Psoas muscle (tissue), 8 donors: ENCODE results near the gene FBXW11. TPM values are rescaled to one million over a fixed set of nuclear protein-coding genes. Genes with fewer than 3 reads are reported as not detected.

Experiments
- ATAC-seq, 4 donors: fragments of 200-7000 bp; cut with Tn5 transposase; one replicate each; pipeline ENCODE4 v1.9.1; 2020; ENCODE audit warnings: moderate library complexity in 3 of 4, mild to moderate bottlenecking in 2 of 4
- DNase-seq, 2 donors: peaks; one replicate each; pipeline ENCODE4 v3.0.0-alpha.2; 2020
- H3K27ac ChIP-seq: fragments of 200-600 bp; one replicate; pipeline ENCODE4 v1.8.0; 2022
- H3K27me3 ChIP-seq, 3 donors: fragments of 200-600 bp in 1 of 3; one replicate each; pipeline versions ENCODE4 v1.6.1 to v1.8.0; 2013 to 2022; ENCODE audit warnings: low read length in 2 of 3, mild to moderate bottlenecking in 2 of 3, moderate library complexity in 1 of 3; ENCODE audit not compliant: insufficient read depth in 3 of 3
- H3K36me3 ChIP-seq, 2 donors: fragments of 200-600 bp in 1 of 2; one replicate each; pipeline versions ENCODE4 v1.6.1 to v1.8.0; 2013 to 2022; ENCODE audit warnings: low read depth in 1 of 2, mild to moderate bottlenecking in 1 of 2, moderate library complexity in 1 of 2; ENCODE audit not compliant: insufficient read depth in 1 of 2
- H3K4me1 ChIP-seq: fragments of 200-600 bp; one replicate; pipeline ENCODE4 v1.8.0; 2022
- H3K4me3 ChIP-seq: fragments of 200-600 bp; one replicate; pipeline ENCODE4 v1.8.0; 2022; ENCODE audit warnings: mild to moderate bottlenecking
- H3K9me3 ChIP-seq: fragments of 200-600 bp; one replicate; pipeline ENCODE4 v1.8.0; 2022
- WGBS, 3 donors: extraction: QIAGEN DNeasy Blood & Tissue Kit; methylation state at CpG; one replicate each; pipeline versions ENCODE4 v1.1.6 to v1.1.7; 2013; 5-methylcytosine and 5-hydroxymethylcytosine counted together
- intact Hi-C, 2 donors: fragments of 100-400 bp; cut with DNase I; formaldehyde crosslinking; loops; one replicate each; pipeline versions ENCODE4 v1.11.0 to v1.14.2; 2022
- polyA plus RNA-seq, 3 donors: library from polyadenylated mRNA; stranded (reverse); fragments of 200-250 nt; gene quantifications; one replicate each; pipeline ENCODE4 v1.2.3, GENCODE V29; 2013
- total RNA-seq, 4 donors: library from RNA; stranded (reverse); fragmentation: NEBNext Ultra II Directional in 2 of 4; extraction: Animal tissue kit (Norgen Biotek cat#: 25700) in 2 of 4; gene quantifications; one replicate each; pipeline versions ENCODE4 v1.2.1 to v1.2.4, GENCODE V29; 2021 to 2023
- TF ChIP-seq, protein P1 (sequence below): fragments of 200-600 bp; IDR thresholded peaks from one replicate; pipeline ENCODE4 v1.8.0; 2022; ENCODE audit warnings: antibody characterized with exemption
- donor health status: healthy with polysubstance abuse.
- donor health status: DM: no; HTN: no; CAD: no; lungs with moderate emphysema.
- donor health status: Bipolar disorder and iron deficiency.
- donor health status: healthy.
- donor health status: DM: yes; HTN: yes; CAD: no.
- donor health status: DM: no; HTN: no; CAD: no.
- donor health status: DM: no; HTN: no; CAD: no.
- donor health status: DM: yes; HTN: yes; CAD: no.

The FBXW11 gene
- total and polyA plus RNA-seq, 7 donors: 14.7 to 62.8 (median 50.1) TPM

DNA sequence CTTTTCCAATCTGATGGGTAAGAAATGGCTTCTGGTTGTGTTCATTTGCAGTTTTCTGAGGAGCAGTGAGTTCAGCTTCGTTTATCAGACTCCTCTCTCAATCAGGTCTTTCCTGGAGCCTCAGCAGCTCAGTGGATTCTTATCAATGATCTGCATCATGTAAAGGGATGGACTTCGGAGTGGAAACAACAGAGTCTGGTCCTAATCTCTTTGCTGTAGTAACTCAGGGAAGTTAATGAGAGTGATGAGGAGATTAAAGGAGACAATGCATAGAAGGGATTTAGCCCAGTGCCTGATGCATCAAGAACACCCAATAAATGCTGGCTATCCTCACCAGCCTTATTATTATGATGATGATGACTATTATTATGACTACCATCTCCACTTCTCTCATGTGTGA, 173.7 kb downstream of the FBXW11 start:
- Histone ChIP-seq H3K27me3 (no peaks in the 10 kb centered on the region), H3K4me1 (no peaks in the 10 kb centered on the region), H3K36me3 (no peaks in the 10 kb centered on the region), H3K4me3 (no peak overlapping the region), H3K9me3 (no peaks in the 10 kb centered on the region), H3K27ac (no peak overlapping the region)
- TF ChIP-seq, protein P1, sequence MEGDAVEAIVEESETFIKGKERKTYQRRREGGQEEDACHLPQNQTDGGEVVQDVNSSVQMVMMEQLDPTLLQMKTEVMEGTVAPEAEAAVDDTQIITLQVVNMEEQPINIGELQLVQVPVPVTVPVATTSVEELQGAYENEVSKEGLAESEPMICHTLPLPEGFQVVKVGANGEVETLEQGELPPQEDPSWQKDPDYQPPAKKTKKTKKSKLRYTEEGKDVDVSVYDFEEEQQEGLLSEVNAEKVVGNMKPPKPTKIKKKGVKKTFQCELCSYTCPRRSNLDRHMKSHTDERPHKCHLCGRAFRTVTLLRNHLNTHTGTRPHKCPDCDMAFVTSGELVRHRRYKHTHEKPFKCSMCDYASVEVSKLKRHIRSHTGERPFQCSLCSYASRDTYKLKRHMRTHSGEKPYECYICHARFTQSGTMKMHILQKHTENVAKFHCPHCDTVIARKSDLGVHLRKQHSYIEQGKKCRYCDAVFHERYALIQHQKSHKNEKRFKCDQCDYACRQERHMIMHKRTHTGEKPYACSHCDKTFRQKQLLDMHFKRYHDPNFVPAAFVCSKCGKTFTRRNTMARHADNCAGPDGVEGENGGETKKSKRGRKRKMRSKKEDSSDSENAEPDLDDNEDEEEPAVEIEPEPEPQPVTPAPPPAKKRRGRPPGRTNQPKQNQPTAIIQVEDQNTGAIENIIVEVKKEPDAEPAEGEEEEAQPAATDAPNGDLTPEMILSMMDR: no peak
- DNase-seq: no peak
- ATAC-seq: no peak
- intact Hi-C loops: no loop called here
- WGBS, 3 donors: 79 to 98% (median 91%) methylated on average over 2 of the region's 2 CpGs

DNA sequence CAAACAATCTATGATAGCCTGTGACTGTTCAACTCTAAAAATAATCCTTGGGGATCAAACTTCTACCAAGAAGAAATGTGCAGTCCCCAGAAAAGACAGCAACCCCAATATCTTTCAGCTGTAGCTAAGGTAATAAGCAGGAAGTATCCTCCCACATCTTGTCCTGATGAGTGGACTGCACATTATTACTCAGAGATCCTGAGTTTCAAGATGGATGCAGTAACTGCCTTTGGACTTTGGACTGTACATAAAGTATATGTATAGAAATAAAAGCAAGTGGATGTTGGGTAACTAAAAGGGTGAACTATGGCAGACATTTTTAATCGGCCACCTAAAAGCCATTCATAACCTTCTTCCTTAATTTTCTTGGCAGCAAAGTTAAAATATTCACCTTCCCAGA, 175.8 kb downstream of the FBXW11 start:
- H3K4me3 ChIP-seq: no peak overlapping the region
- H3K36me3 ChIP-seq: no peaks in the 10 kb centered on the region
- 84 to 97% (median 95%) methylated on average over 1 of the region's 1 CpG for WGBS, 3 donors
- no peaks in the 10 kb centered on the region for H3K4me1 ChIP-seq
- no peak overlapping the region for H3K27ac ChIP-seq
- intact Hi-C loops: no loop called here
- no peak for ATAC-seq
- DNase-seq: no peak
- no peaks in the 10 kb centered on the region for H3K9me3 ChIP-seq
- H3K27me3 ChIP-seq: no peaks in the 10 kb centered on the region
- TF ChIP-seq, protein P1: no peak

DNA sequence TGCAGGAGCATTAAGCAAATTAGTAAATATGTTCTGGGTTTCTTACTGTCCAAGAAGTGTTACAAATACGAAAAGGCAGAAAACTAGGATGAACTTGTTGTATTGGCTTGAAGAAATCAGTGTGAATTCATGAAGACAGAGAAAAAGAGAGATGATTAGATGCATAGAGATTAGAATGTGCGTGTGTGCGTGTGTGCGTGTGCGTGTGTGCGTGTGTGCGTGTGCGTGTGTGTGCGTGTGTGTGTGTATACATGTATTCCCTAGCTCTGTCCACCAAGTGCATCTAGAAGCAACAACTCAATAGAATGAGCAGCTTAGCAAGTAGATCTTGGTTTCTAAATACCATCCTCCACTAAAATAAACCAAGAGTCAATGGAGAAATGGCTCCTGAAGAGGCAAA, 179.3 kb downstream of the FBXW11 start:
- intact Hi-C loops: no loop called here
- TF ChIP-seq, protein P1: no peak
- WGBS, 3 donors: 89 to 96% (median 92%) methylated on average over 9 of the region's 9 CpGs

DNA sequence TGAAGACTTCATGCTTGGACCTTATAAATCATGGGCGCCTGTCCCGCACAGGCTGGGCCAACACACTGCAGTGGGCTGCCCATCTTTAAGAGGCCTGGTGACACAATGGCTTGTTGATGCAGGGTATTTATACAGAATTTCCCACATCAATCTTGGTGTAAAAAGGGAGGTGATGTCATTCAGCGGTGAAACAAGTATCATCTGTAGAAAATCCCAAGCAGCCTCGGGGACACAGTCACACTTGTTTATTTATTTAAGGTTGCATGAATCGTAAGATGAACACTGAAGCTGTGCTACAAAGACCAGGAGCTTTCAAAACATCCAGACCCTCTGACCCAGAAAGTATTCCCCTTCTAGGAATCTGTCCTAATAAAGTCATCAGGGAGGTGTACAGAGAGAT, 180.3 kb downstream of the FBXW11 start:
- WGBS, 3 donors: 61 to 67% (median 61%) methylated on average over 5 of the region's 5 CpGs
- TF ChIP-seq, protein P1: no peak
- H3K36me3 ChIP-seq: no peaks in the 10 kb centered on the region
- intact Hi-C loops: no loop called here
- H3K4me1 ChIP-seq: no peaks in the 10 kb centered on the region
- no peak overlapping the region for H3K27ac ChIP-seq
- H3K4me3 ChIP-seq: no peak overlapping the region
- H3K27me3 ChIP-seq: peaks cover 0 to 4% (median 0%) of the 10 kb centered on the region in 3 donors
- ATAC-seq (no peak), DNase-seq (no peak)
- no peaks in the 10 kb centered on the region for H3K9me3 ChIP-seq

More for the DNA sequence above, 179.3 kb downstream of the FBXW11 start:
- no peaks in the 10 kb centered on the region for H3K4me1 ChIP-seq
- H3K4me3 ChIP-seq: no peak overlapping the region
- DNase-seq (no peak), ATAC-seq (no peak)
- H3K27me3 ChIP-seq: peaks cover 0 to 4% (median 0%) of the 10 kb centered on the region in 3 donors
- no peaks in the 10 kb centered on the region for H3K36me3 ChIP-seq
- no peaks in the 10 kb centered on the region for H3K9me3 ChIP-seq
- H3K27ac ChIP-seq: no peak overlapping the region

- Histone ChIP-seq H3K27ac (no peak overlapping the region), H3K36me3 (no peaks in the 10 kb centered on the region), H3K27me3 (peaks cover 0 to 4% (median 0%) of the 10 kb centered on the region in 3 donors), H3K4me1 (no peaks in the 10 kb centered on the region), H3K9me3 (no peaks in the 10 kb centered on the region), H3K4me3 (no peak overlapping the region)
- WGBS, 3 donors: 87 to 93% (median 89%) methylated on average over 3 of the region's 3 CpGs
- intact Hi-C loops: no loop called here
- TF ChIP-seq, protein P1: no peak
- no peak for ATAC-seq
- no peak for DNase-seq
Measured at GRCh38 chr5:171825051-171825450, 181.4 kb downstream of the FBXW11 start.
